ENCODE data around the gene SLC22A31. TPM values are rescaled to one million over a fixed set of nuclear protein-coding genes. Genes with fewer than 3 reads are reported as not detected.

The SLC22A31 gene
- total RNA-seq, 2 experiments from 2014 or later: not detected

GRCh38 chr16:89150090-89150835 lies 50.1 kb downstream of the SLC22A31 start:
- Histone ChIP-seq H3K9me3 (ENCODE audit: low read length) (peaks cover 11% of the 10 kb centered on the region; the same call in 1 of the 2 replicates), H3K9me2 (ENCODE audit: insufficient read depth, low read length) (no peaks in the 10 kb centered on the region), H3K4me2 (ENCODE audit: low read length) (no peak overlapping the region), H3K79me2 (ENCODE audit: insufficient read depth, low read depth, low read length) (no peaks in the 10 kb centered on the region), H3K36me3 (ENCODE audit: insufficient read depth, low read length) (peaks cover 74% of the 10 kb centered on the region), H4K20me1 (ENCODE audit: insufficient read depth, low read length) (no peaks in the 10 kb centered on the region), H2AFZ (ENCODE audit: low read length) (no peak overlapping the region), H3K27ac (ENCODE audit: low read depth, low read length, poor library complexity, severe bottlenecking) (no peak overlapping the region), H3K4me3 (ENCODE audit: low read depth, low read length, poor library complexity, severe bottlenecking) (no peak overlapping the region), H3K4me1 (ENCODE audit: insufficient read depth, low read length, poor library complexity, severe bottlenecking) (peaks cover 18% of the 10 kb centered on the region)
- intact Hi-C loops (cut with micrococcal nuclease; ENCODE audit: unreplicated experiment): no loop called here
- no peak for DNase-seq (ENCODE audit: low spot score)
- TF ChIP-seq, protein P1, sequence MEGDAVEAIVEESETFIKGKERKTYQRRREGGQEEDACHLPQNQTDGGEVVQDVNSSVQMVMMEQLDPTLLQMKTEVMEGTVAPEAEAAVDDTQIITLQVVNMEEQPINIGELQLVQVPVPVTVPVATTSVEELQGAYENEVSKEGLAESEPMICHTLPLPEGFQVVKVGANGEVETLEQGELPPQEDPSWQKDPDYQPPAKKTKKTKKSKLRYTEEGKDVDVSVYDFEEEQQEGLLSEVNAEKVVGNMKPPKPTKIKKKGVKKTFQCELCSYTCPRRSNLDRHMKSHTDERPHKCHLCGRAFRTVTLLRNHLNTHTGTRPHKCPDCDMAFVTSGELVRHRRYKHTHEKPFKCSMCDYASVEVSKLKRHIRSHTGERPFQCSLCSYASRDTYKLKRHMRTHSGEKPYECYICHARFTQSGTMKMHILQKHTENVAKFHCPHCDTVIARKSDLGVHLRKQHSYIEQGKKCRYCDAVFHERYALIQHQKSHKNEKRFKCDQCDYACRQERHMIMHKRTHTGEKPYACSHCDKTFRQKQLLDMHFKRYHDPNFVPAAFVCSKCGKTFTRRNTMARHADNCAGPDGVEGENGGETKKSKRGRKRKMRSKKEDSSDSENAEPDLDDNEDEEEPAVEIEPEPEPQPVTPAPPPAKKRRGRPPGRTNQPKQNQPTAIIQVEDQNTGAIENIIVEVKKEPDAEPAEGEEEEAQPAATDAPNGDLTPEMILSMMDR (conservative IDR thresholded peaks at IDR 0.05; ENCODE audit: low read length): no peak
- TF ChIP-seq EZH2phosphoT487 (IDR thresholded peaks at IDR 0.05; ENCODE audit: borderline replicate concordance, low read depth, low read length): no peak
- no TSS peak for BruUV-seq (replicated peaks)
- POLR2A ChIA-PET: no interaction called here
- CTCF ChIA-PET (ENCODE audit: unreplicated experiment): no interaction called here

DNA sequence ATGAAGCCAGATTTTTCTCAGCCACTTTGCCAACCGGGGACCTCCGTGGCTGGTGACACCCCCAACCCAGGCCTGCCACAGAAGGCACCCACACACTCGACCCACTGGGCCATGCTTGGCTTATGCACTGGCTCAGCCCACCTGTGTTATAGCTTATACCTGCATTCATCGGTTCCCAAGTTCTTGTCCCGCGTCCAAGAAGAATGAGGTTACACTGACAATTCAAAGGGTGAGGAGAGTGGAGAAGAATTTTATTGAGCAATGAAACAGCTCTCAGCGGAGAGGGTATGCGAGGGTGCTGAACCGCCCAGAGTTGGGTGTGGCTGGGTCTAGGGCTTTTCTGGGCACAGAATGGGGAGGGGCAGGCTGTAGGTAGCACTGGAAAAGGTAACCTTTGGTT lies 51.0 kb downstream of the SLC22A31 start:
- Histone ChIP-seq H3K9me2 (ENCODE audit: insufficient read depth, low read length) (no peaks in the 10 kb centered on the region), H3K36me3 (ENCODE audit: insufficient read depth, low read length) (peaks cover 83% of the 10 kb centered on the region), H3K4me1 (ENCODE audit: insufficient read depth, low read length, poor library complexity, severe bottlenecking) (peaks cover 9% of the 10 kb centered on the region), H3K9me3 (ENCODE audit: low read length) (peaks cover 11% of the 10 kb centered on the region; the same call in 1 of the 2 replicates), H3K27ac (ENCODE audit: low read depth, low read length, poor library complexity, severe bottlenecking) (no peak overlapping the region), H3K4me2 (ENCODE audit: low read length) (no peak overlapping the region), H3K79me2 (ENCODE audit: insufficient read depth, low read depth, low read length) (no peaks in the 10 kb centered on the region), H3K4me3 (ENCODE audit: low read depth, low read length, poor library complexity, severe bottlenecking) (no peak overlapping the region), H4K20me1 (ENCODE audit: insufficient read depth, low read length) (no peaks in the 10 kb centered on the region), H2AFZ (ENCODE audit: low read length) (no peak overlapping the region)
- DNase-seq (ENCODE audit: low spot score): peak; percentile 58
- no peak for TF ChIP-seq EZH2phosphoT487 (IDR thresholded peaks at IDR 0.05; ENCODE audit: borderline replicate concordance, low read depth, low read length)
- TF ChIP-seq, protein P1 (conservative IDR thresholded peaks at IDR 0.05; ENCODE audit: low read length): no peak
- POLR2A ChIA-PET: no interaction called here
- intact Hi-C loops (cut with micrococcal nuclease; ENCODE audit: unreplicated experiment): no loop called here
- CTCF ChIA-PET (ENCODE audit: unreplicated experiment): no interaction called here
- BruUV-seq (replicated peaks): no TSS peak

GRCh38 chr16:89147085-89147817 lies 53.1 kb downstream of the SLC22A31 start:
- ChIA-PET POLR2A (no interaction called here), CTCF (ENCODE audit: unreplicated experiment) (no interaction called here)
- Histone ChIP-seq H4K20me1 (ENCODE audit: insufficient read depth, low read length) (no peaks in the 10 kb centered on the region), H3K36me3 (ENCODE audit: insufficient read depth, low read length) (peaks cover 96% of the 10 kb centered on the region), H3K9me2 (ENCODE audit: insufficient read depth, low read length) (no peaks in the 10 kb centered on the region), H2AFZ (ENCODE audit: low read length) (no peak overlapping the region), H3K79me2 (ENCODE audit: insufficient read depth, low read depth, low read length) (no peaks in the 10 kb centered on the region), H3K4me1 (ENCODE audit: insufficient read depth, low read length, poor library complexity, severe bottlenecking) (no peaks in the 10 kb centered on the region), H3K4me2 (ENCODE audit: low read length) (no peak overlapping the region), H3K9me3 (ENCODE audit: low read length) (peaks cover 11% of the 10 kb centered on the region; the same call in 1 of the 2 replicates), H3K27ac (ENCODE audit: low read depth, low read length, poor library complexity, severe bottlenecking) (no peak overlapping the region), H3K4me3 (ENCODE audit: low read depth, low read length, poor library complexity, severe bottlenecking) (no peak overlapping the region)
- DNase-seq (ENCODE audit: low spot score): no peak
- TF ChIP-seq, protein P1 (conservative IDR thresholded peaks at IDR 0.05; ENCODE audit: low read length): no peak
- BruUV-seq (replicated peaks): no TSS peak
- intact Hi-C loops (cut with micrococcal nuclease; ENCODE audit: unreplicated experiment): no loop called here
